Lower leg skin (tissue), 4 donors: ENCODE data around the gene OGFOD1. TPM values are rescaled to one million over a fixed set of nuclear protein-coding genes. Genes with fewer than 3 reads are reported as not detected.

Source experiments
- DNase-seq, 2 donors: peaks; one replicate each; pipeline ENCODE4 v3.0.0-alpha.2; 2019; ENCODE audit warnings: low spot score in 2 of 2
- H3K4me3 ChIP-seq: fragments of 200-600 bp; sonication (generic); 2 replicates; pipeline ENCODE4 v1.5.1; 2017; ENCODE audit warnings: mild to moderate bottlenecking, low read depth; ENCODE audit not compliant: poor library complexity, severe bottlenecking
- CTCF ChIP-seq, 3 donors: fragments of 450-650 bp; IDR thresholded peaks; one replicate each; pipeline ENCODE4 v1.5.1; 2016; ENCODE audit warnings: antibody characterized with exemption in 3 of 3, mild to moderate bottlenecking in 3 of 3, moderate library complexity in 2 of 3
- POLR2A ChIP-seq, 2 donors: fragments of 450-650 bp; IDR thresholded peaks; one replicate each; pipeline ENCODE4 v1.6.1; 2016 to 2017; ENCODE audit warnings: antibody characterized with exemption in 2 of 2, mild to moderate bottlenecking in 1 of 2, moderate library complexity in 1 of 2
- WGBS, 2 donors: methylation state at CpG; one replicate each; pipeline ENCODE4 v1.1.5; 2018; 5-methylcytosine and 5-hydroxymethylcytosine counted together
- intact Hi-C: fragments of 100-400 bp; cut with DNase I; formaldehyde crosslinking; loops from one replicate; pipeline ENCODE4 v1.15.0; 2023; ENCODE audit warnings: low total_unique reads
- total RNA-seq, 4 donors: library from RNA; depleted of rRNA; stranded (reverse); fragments of >200 nt; gene quantifications; one replicate each; pipeline ENCODE4 v1.1.0, GENCODE V29; 2016

OGFOD1 gene
- total RNA-seq, 4 donors from 2014 or later: 17.0 to 42.2 (median 34.6) TPM

DNA sequence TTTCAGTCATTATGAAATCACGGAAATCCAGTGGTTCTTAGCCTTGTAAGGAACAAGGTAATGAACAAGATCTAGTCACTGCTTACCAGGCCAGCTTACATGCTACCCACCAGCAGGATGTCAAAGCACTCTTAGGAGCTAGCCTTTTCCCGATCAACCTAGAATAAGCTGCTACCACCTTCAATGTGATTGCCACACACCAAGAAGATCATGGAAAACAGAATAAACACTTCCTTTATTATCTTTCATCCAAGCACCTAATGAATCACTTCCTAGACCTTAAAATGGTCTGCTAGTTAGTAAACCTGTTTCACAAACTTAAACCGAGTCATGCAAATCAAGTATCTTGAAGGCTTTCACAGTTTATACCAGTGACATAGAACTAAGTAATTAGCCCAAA lies 63.5 kb downstream of the OGFOD1 start:
- H3K4me3 ChIP-seq: no peak overlapping the region
- TF ChIP-seq CTCF (IDR thresholded peaks at IDR 0.05): no peak
- TF ChIP-seq POLR2A (IDR thresholded peaks at IDR 0.05): no peak
- DNase-seq: no peak
- intact Hi-C loops: loop anchor here (10.0 kb wide), 2 partner anchors 90 to 190 kb away; partner anchors contain the start of gene MT2A
- 71 to 83% methylated on average over 3 of the region's 3 CpGs for WGBS, 2 donors

DNA sequence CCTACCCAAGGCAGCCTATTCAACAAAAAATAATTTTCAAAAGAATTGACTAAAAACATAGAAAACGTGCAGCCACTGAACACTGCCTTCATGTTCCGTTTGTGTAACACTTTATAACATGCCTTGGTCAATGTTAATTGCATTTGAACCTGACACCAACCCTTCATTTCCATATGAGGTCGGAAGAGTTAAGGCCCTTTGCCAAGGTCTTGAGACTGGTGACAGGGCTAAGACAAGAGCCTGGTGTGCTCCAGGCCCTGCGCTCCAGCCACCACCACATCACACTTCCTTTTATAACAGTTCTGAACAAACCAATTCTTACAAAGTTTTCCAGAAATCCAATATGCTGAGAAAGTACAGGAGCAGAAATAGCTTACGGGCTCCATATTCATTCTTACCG lies 64.3 kb downstream of the OGFOD1 start:
- H3K4me3 ChIP-seq: no peak overlapping the region
- DNase-seq: no peak
- WGBS, 2 donors: 68 to 72% methylated on average over 6 of the region's 6 CpGs
- TF ChIP-seq POLR2A (IDR thresholded peaks at IDR 0.05) (no peak), CTCF (IDR thresholded peaks at IDR 0.05) (no peak)
- intact Hi-C loops: loop anchor here (10.0 kb wide), 2 partner anchors 89 to 189 kb away; partner anchors contain the start of gene MT2A

DNA sequence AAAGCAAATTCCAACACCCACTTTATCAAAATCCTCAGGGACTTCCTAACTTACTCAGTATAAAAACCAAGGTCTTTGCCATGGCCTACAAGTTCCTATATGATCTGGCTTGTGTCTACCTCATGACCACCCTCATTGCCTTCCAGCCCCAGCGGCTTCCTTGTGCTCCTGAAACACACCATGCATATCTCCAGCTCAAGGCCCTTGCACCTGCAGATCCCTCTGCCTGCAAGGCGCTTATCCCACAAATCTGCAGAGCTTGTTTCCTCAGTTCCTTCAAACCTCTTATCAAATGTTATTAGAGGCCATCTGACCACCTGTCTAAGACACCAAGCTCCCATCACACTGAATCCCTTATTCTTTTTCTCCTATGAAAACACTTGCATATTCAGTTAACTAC lies 65.9 kb downstream of the OGFOD1 start:
- H3K4me3 ChIP-seq: no peak overlapping the region
- intact Hi-C loops: loop anchor here (10.0 kb wide), 2 partner anchors 88 to 188 kb away; partner anchors contain the start of gene MT2A
- no peak for DNase-seq
- 91 to 93% methylated on average over 2 of the region's 2 CpGs for WGBS, 2 donors
- TF ChIP-seq CTCF (IDR thresholded peaks at IDR 0.05) (no peak), POLR2A (IDR thresholded peaks at IDR 0.05) (no peak)

GRCh38 chr16:56518425-56518824 lies 67.1 kb downstream of the OGFOD1 start:
- intact Hi-C loops: loop anchor here (10.0 kb wide), 2 partner anchors 86 to 186 kb away; partner anchors contain the start of gene MT2A
- no peak overlapping the region for H3K4me3 ChIP-seq
- TF ChIP-seq CTCF (IDR thresholded peaks at IDR 0.05): no peak
- no peak for TF ChIP-seq POLR2A (IDR thresholded peaks at IDR 0.05)
- 52 to 53% methylated on average over 7 of the region's 7 CpGs for WGBS, 2 donors
- no peak for DNase-seq

DNA sequence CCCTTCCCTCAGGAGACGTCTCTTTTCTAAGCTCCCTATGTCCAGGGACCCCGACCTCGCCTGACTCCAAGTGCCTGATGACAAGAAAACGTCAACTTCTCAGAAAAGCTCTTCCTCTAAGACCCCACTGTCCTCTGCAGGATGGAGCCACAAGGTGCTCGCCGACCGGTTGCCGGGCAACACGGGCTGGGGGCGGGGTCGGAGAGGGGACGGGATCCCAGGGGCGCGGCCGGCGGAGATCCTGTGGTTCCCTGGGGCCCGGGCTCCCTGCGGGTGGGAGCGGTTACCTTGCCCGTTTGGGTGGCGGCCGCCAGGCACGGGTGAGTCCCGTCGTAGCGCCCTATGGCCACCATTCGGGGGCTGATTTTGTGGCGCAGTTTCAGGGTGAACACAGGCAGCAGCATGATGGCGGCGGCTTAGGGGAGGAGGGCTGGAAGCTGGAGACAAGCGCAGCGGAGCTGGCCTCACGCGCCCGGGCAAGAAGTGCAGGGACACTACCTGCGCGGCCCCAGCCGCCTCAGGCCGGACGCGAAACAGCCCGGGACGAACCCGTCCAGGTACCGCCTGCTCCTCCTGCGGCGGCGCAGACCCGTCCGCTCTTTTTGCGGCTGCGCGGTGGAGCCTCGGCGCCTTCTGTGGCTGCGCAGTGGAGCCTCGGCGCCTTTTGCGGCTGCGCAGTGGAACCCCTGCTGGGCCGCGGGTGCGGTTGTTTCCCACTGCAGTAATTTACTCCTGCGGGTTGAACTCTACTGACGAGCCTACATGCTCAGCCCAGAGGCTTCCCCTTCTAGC lies 68.3 kb downstream of the OGFOD1 start, which contains the start of gene BBS2:
BBS2 (minus strand) TSS at position 566 of the 792 bp plus-strand sequence; CDS start at position 404, 162 bp downstream.
- TF ChIP-seq CTCF (IDR thresholded peaks at IDR 0.05): no peak
- intact Hi-C loops: loop anchor here (10.0 kb wide), 2 partner anchors 85 to 185 kb away; partner anchors contain the start of gene MT2A
- 0 to 1% methylated on average over 28 to 65 of the region's 65 CpGs for WGBS, 2 donors
- DNase-seq: peak; percentile 83 to 97
- H3K4me3 ChIP-seq: peak within 1 kb of the TSS; percentile 76
